Diencephalon (tissue), 1 donor: Measurements from ENCODE around the gene MMD2. TPM values are rescaled to one million over a fixed set of nuclear protein-coding genes. Genes with fewer than 3 reads are reported as not detected.

Source experiments
- small RNA-seq: library from RNA; depleted of rRNA; stranded (forward); fragments of <200 nt; gene quantifications from one replicate; pipeline ENCODE3, GENCODE V24; 2014
- total RNA-seq: library from RNA; depleted of rRNA; stranded (reverse); fragments of >200 nt; gene quantifications from one replicate; pipeline ENCODE4 v1.2.3, GENCODE V29; 2014

The MMD2 gene
- 8.5 TPM for total RNA-seq

GRCh38 chr7:4958477-4959301 lies at the start of gene MMD2:
Gene MMD2 (minus strand): TSS chr7:4959187. CDS start chr7:4959017, 170 bp downstream.

GRCh38 chr7:4883372-4884144 lies 75.4 kb downstream of the MMD2 start, which contains the start of gene RADIL:
Gene RADIL (minus strand): TSS chr7:4883716. CDS start chr7:4878139, 5,577 bp downstream.

GRCh38 chr7:4861673-4862072 lies 97.3 kb downstream of the MMD2 start, which contains the start of gene PAPOLB:
Gene PAPOLB (minus strand): TSS chr7:4862030. CDS start chr7:4861810, 220 bp downstream.

Small RNA genes lying within 50 kb of the gene (small RNA-seq; reads per million reads assigned to genes)
- gene AC092032.1: not detected

Other genes starting within 250 kb of the MMD2 start
- gene AP5Z1, start 183.6 kb downstream of the MMD2 start, total RNA-seq: 19.6 TPM
- 1.8 TPM for gene PAPOLB, start 97.2 kb downstream of the MMD2 start, total RNA-seq
- gene RADIL, start 75.5 kb downstream of the MMD2 start, total RNA-seq: 6.2 TPM
- 16.1 TPM for gene RBAK, start 86.7 kb upstream of the MMD2 start, total RNA-seq
- gene WIPI2, start 231.0 kb upstream of the MMD2 start, total RNA-seq: 45.9 TPM